Spleen (tissue), 11 donors: ENCODE results near the gene AHCYL2. TPM values are rescaled to one million over a fixed set of nuclear protein-coding genes. Genes with fewer than 3 reads are reported as not detected.
"Not testable (repeated sequence)": the region's sequence is repeated elsewhere in the genome, so short reads cannot be mapped to it uniquely, and the experiment has no call there.

Experiments used
- DNase-seq: peaks from one replicate; pipeline ENCODE4 v3.0.0-alpha.2; 2020
- H3K27ac ChIP-seq, 8 donors: fragments of 200-600 bp; sonication (generic) in 7 of 8; 1 replicate in 4 of 8; 2 replicates in 4 of 8; pipeline versions ENCODE4 v1.5.0 to v1.8.0; 2016 to 2021; ENCODE audit warnings: inconsistent platforms in 4 of 8, mild to moderate bottlenecking in 4 of 8, moderate library complexity in 1 of 8
- H3K27me3 ChIP-seq, 7 donors: fragments of 200-600 bp; sonication (generic) in 6 of 7; replicated peaks in 1 of 7; 1 replicate in 4 of 7; 2 replicates in 3 of 7; pipeline versions ENCODE4 v1.5.0 to v1.8.0; 2016 to 2021; ENCODE audit warnings: inconsistent platforms in 3 of 7, mild to moderate bottlenecking in 1 of 7
- H3K36me3 ChIP-seq, 6 donors: fragments of 200-600 bp; sonication (generic) in 5 of 6; 1 replicate in 4 of 6; 2 replicates in 2 of 6; pipeline versions ENCODE4 v1.5.0 to v1.8.0; 2016 to 2021; ENCODE audit warnings: inconsistent platforms in 2 of 6
- H3K4me1 ChIP-seq, 6 donors: fragments of 200-600 bp; sonication (generic) in 5 of 6; 1 replicate in 3 of 6; 2 replicates in 3 of 6; pipeline versions ENCODE4 v1.5.0 to v1.8.0; 2016 to 2021; ENCODE audit warnings: inconsistent platforms in 3 of 6
- H3K4me3 ChIP-seq, 8 donors: fragments of 200-600 bp; sonication (generic) in 7 of 8; 1 replicate in 4 of 8; 2 replicates in 4 of 8; pipeline versions ENCODE4 v1.5.0 to v1.8.0; 2016 to 2021; ENCODE audit warnings: inconsistent platforms in 4 of 8, mild to moderate bottlenecking in 4 of 8, moderate library complexity in 2 of 8
- H3K9me3 ChIP-seq, 8 donors: fragments of 200-600 bp; sonication (generic) in 7 of 8; 1 replicate in 4 of 8; 2 replicates in 4 of 8; pipeline versions ENCODE4 v1.5.0 to v1.8.0; 2016 to 2021; ENCODE audit warnings: inconsistent platforms in 4 of 8
- POLR2A ChIP-seq, 3 donors: fragments of 450-650 bp; IDR thresholded peaks; one replicate each; pipeline ENCODE4 v1.5.1; 2017; ENCODE audit warnings: antibody characterized with exemption in 3 of 3, mild to moderate bottlenecking in 1 of 3
- POLR2AphosphoS5 ChIP-seq, 3 donors: sonication (generic); formaldehyde crosslinking; IDR thresholded peaks; one replicate each; pipeline ENCODE4 v1.5.1; 2017; ENCODE audit warnings: antibody characterized with exemption in 3 of 3
- WGBS, 5 donors: extraction: QIAGEN DNeasy Blood & Tissue Kit in 3 of 5; methylation state at CpG; one replicate each; pipeline versions ENCODE4 v1.1.5 to v1.1.7; 2013 to 2018; 5-methylcytosine and 5-hydroxymethylcytosine counted together
- intact Hi-C: fragments of 100-400 bp; cut with DNase I; formaldehyde crosslinking; loops from one replicate; pipeline ENCODE4 v1.15.0; 2023; ENCODE audit warnings: low total_unique reads
- polyA plus RNA-seq, 3 donors: library from polyadenylated mRNA; stranded (reverse); fragments of 200-250 nt; gene quantifications; one replicate each; pipeline ENCODE4 v1.2.1, GENCODE V29; 2013
- total RNA-seq, 7 donors: library from RNA; depleted of rRNA in 3 of 7; stranded (reverse); fragments of >200 nt in 3 of 7; fragmentation: NEBNext Ultra II Directional in 4 of 7; extraction: Animal tissue kit (Norgen Biotek cat#: 25700) in 4 of 7; gene quantifications; one replicate each; pipeline versions ENCODE4 v1.1.0 to v1.2.1, GENCODE V29; 2016 to 2021
- TF ChIP-seq, protein P1 (sequence below), 11 experiments: fragments of 200-600 bp in 7 of 11; fragments of 450-650 bp in 4 of 11; sonication (generic) in 4 of 11; IDR thresholded peaks in 8 of 11; conservative IDR thresholded peaks in 3 of 11; 1 replicate in 7 of 11; 2 replicates in 4 of 11; pipeline versions ENCODE4 v1.4.0 to v1.8.0; 2016 to 2021; ENCODE audit warnings: antibody characterized with exemption in 11 of 11, inconsistent platforms in 4 of 11, mild to moderate bottlenecking in 1 of 11
- donor health status: healthy with polysubstance abuse.
- donor health status: DM: no; HTN: no; CAD: no; lungs with moderate emphysema.
- donor health status: DM: no; HTN: no; CAD: no.
- donor health status: Bipolar disorder and iron deficiency.
- donor health status: healthy.
- donor health status: DM: no; HTN: no; CAD: no.
- donor health status: DM: yes; HTN: yes; CAD: no.

AHCYL2 gene
- total and polyA plus RNA-seq, 10 donors: 3.1 to 20.1 (median 17.8) TPM

DNA sequence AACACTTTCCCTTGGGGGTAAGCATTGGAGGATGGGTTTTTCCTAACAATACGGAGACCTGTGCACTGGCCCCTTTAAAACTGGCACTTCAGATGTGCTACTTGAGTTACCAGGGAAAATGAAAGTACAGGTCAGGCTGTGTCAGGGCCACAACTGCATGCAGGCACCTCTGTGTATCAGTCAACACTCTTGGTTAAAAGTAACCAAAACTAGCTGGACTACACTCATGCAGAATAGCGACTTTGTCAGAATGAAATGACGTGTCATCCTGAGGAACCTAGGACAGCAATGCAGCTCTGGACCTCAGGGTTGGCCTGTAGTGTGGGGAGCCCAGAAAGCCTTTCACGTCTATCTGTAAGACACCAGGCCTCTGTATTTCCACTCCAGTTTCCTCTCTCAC is 243.7 kb downstream of the AHCYL2 start:
- H3K9me3 ChIP-seq: no peaks in the 10 kb centered on the region
- no peaks in the 10 kb centered on the region for H3K36me3 ChIP-seq
- 31 to 86% (median 51%) methylated on average over 4 of the region's 4 CpGs for WGBS, 5 donors
- H3K27me3 ChIP-seq: no peaks in the 10 kb centered on the region
- peak overlapping the region in 3 of 8 donors; percentile 1 to 63 (median 34) for H3K27ac ChIP-seq
- no peak for DNase-seq
- intact Hi-C loops: no loop called here
- peaks cover 0 to 7% (median 1%) of the 10 kb centered on the region in 6 donors for H3K4me1 ChIP-seq
- no peak overlapping the region for H3K4me3 ChIP-seq
- TF ChIP-seq POLR2A (IDR thresholded peaks at IDR 0.05): no peak
- no peak for TF ChIP-seq POLR2AphosphoS5 (IDR thresholded peaks at IDR 0.05)
- TF ChIP-seq, protein P1, sequence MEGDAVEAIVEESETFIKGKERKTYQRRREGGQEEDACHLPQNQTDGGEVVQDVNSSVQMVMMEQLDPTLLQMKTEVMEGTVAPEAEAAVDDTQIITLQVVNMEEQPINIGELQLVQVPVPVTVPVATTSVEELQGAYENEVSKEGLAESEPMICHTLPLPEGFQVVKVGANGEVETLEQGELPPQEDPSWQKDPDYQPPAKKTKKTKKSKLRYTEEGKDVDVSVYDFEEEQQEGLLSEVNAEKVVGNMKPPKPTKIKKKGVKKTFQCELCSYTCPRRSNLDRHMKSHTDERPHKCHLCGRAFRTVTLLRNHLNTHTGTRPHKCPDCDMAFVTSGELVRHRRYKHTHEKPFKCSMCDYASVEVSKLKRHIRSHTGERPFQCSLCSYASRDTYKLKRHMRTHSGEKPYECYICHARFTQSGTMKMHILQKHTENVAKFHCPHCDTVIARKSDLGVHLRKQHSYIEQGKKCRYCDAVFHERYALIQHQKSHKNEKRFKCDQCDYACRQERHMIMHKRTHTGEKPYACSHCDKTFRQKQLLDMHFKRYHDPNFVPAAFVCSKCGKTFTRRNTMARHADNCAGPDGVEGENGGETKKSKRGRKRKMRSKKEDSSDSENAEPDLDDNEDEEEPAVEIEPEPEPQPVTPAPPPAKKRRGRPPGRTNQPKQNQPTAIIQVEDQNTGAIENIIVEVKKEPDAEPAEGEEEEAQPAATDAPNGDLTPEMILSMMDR (IDR thresholded peaks at IDR 0.05 in 8 of 11, conservative IDR thresholded peaks at IDR 0.05 in 3 of 11): no peak

DNA sequence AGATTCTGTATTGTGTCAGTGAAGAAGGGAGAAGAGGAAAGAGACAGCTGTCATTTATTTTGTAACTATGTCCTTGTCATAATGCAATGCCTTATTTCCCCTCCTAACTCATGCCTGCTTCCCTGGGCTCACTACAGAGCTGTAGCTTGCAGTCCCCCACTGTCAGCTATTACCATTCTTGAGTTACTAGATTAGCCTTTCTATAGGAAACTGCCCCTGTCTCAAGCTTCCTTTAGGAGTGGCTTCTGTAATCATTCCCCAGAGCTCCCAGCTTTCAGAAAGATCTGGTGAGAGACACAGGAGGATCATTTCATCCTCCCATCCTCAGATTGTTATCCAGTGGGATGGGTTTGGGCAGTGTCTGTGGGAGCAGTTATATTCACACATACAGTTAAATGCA is 245.1 kb downstream of the AHCYL2 start:
- Histone ChIP-seq H3K9me3 (no peaks in the 10 kb centered on the region), H3K36me3 (no peaks in the 10 kb centered on the region), H3K27me3 (no peaks in the 10 kb centered on the region), H3K4me1 (peaks cover 0 to 7% (median 1%) of the 10 kb centered on the region in 6 donors), H3K4me3 (no peak overlapping the region), H3K27ac (no peak overlapping the region)
- intact Hi-C loops: loop anchor here (5.0 to 10.0 kb wide), 2 partner anchors 103 to 245 kb away; partner anchors contain the start of gene AHCYL2
- DNase-seq: no peak
- TF ChIP-seq, protein P1 (IDR thresholded peaks at IDR 0.05 in 8 of 11, conservative IDR thresholded peaks at IDR 0.05 in 3 of 11): no peak
- no peak for TF ChIP-seq POLR2A (IDR thresholded peaks at IDR 0.05)
- no peak for TF ChIP-seq POLR2AphosphoS5 (IDR thresholded peaks at IDR 0.05)

DNA sequence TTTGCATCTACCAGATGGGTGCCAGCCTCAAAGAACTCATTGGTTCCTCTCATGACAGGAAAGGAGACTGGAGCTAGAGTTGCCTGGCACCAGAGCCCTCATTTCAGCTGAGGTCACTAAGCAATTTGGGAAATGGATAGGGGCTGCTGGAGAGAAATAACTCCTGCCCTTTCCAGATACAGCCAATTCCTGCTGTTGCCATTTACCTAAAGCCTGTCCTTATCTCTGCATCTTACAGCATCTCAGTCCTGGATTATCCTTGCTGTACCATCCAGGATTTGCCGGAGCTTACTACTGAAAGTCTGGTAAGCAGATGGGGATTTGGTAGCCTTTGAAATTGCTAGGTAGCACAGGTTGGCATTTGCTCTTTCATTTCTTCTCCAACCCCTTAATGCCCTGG is 245.6 kb downstream of the AHCYL2 start:
- intact Hi-C loops: loop anchor here (5.0 to 10.0 kb wide), 2 partner anchors 103 to 246 kb away; partner anchors contain the start of gene AHCYL2

DNA sequence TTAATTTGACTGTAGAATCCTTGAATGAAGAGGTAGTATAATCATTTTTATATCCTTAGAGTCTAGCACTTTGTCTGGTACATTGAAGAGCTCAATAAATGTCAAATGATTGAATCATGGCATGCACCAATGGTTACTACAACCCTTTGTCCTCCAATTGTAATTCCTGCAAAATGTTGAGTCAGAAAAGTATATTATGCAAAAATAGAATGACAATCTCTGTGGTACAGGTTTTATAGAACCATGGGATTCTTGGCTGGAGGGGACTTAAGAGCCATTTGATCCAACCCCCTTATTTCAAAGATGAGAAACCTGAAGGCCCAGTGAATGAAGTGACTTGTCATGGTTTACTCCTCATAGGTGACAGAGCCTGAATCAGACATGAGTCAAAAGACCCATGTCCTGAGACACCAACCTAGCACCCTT is 246.6 kb downstream of the AHCYL2 start:
- no peaks in the 10 kb centered on the region for H3K9me3 ChIP-seq
- TF ChIP-seq POLR2AphosphoS5 (IDR thresholded peaks at IDR 0.05): no peak
- TF ChIP-seq POLR2A (IDR thresholded peaks at IDR 0.05): no peak
- TF ChIP-seq, protein P1 (IDR thresholded peaks at IDR 0.05 in 8 of 11, conservative IDR thresholded peaks at IDR 0.05 in 3 of 11): no peak
- no peaks in the 10 kb centered on the region for H3K36me3 ChIP-seq
- no peaks in the 10 kb centered on the region for H3K27me3 ChIP-seq
- H3K27ac ChIP-seq: no peak overlapping the region
- H3K4me1 ChIP-seq: peaks cover 0 to 7% (median 1%) of the 10 kb centered on the region in 6 donors
- no peak overlapping the region for H3K4me3 ChIP-seq
- no peak for DNase-seq
- intact Hi-C loops: loop anchor here (5.0 to 10.0 kb wide), 2 partner anchors 104 to 247 kb away; partner anchors contain the start of gene AHCYL2

More for the DNA sequence above, 245.6 kb downstream of the AHCYL2 start:
- 93 to 100% (median 95%) methylated on average over 1 of the region's 1 CpG for WGBS, 5 donors
- DNase-seq: no peak
- Histone ChIP-seq H3K27me3 (no peaks in the 10 kb centered on the region), H3K36me3 (no peaks in the 10 kb centered on the region), H3K4me1 (peaks cover 0 to 7% (median 1%) of the 10 kb centered on the region in 6 donors), H3K27ac (no peak overlapping the region), H3K4me3 (no peak overlapping the region), H3K9me3 (no peaks in the 10 kb centered on the region)
- no peak for TF ChIP-seq POLR2AphosphoS5 (IDR thresholded peaks at IDR 0.05)
- TF ChIP-seq POLR2A (IDR thresholded peaks at IDR 0.05): no peak
- TF ChIP-seq, protein P1 (IDR thresholded peaks at IDR 0.05 in 8 of 11, conservative IDR thresholded peaks at IDR 0.05 in 3 of 11): no peak

DNA sequence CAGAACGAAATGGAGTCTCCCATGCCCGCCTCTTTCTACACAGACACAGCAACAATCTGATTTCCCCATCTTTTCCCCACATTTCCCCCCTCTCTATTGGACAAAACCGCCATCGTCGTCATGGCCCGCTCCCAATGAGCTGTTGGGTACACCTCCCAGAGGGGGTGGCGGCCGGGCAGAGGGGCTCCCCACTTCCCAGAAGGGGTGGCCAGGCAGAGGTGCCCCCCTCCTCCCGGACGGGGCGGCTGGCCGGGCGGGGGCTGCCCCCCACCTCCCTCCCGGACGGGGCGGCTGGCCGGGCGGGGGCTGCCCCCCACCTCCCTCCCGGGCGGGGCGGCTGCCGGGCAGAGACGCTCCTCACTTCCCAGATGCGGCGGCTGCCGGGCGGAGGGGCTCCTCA is 251.1 kb downstream of the AHCYL2 start:
- not testable (repeated sequence) for DNase-seq, H3K4me3 ChIP-seq, H3K27ac ChIP-seq, H3K27me3 ChIP-seq, H3K36me3 ChIP-seq, H3K9me3 ChIP-seq, H3K4me1 ChIP-seq
- WGBS, 5 donors: 91 to 99% (median 97%) methylated on average over 12 to 27 of the region's 27 CpGs
- intact Hi-C loops: loop anchor here (10.0 kb wide), 1 partner anchor 251 kb away; the partner anchor contains the start of gene AHCYL2

DNA sequence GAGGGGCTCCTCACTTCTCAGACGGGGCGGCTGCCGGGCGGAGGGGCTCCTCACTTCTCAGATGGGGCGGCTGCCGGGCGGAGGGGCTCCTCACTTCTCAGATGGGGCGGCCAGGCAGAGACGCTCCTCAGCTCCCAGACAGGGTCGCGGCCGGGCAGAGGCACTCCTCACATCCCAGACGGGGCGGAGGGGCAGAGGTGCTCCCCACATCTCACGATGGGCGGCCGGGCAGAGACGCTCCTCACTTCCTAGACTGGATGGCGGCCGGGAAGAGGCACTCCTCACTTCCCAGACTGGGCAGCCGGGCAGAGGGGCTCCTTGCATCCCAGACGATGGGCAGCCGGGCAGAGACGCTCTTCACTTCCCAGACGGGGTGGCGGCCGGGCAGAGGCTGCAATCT is 251.6 kb downstream of the AHCYL2 start:
- H3K4me3 ChIP-seq, H3K4me1 ChIP-seq, DNase-seq, H3K9me3 ChIP-seq, H3K27me3 ChIP-seq, H3K27ac ChIP-seq, H3K36me3 ChIP-seq: not testable (repeated sequence)
- 96 to 99% (median 97%) methylated on average over 9 to 23 of the region's 27 CpGs for WGBS, 5 donors
- intact Hi-C loops: loop anchor here (10.0 kb wide), 1 partner anchor 252 kb away; the partner anchor contains the start of gene AHCYL2
